IPS DF 6.9 (cell line): ENCODE data around the gene PCAT6.

Experiments
- DNase-seq: peaks from one replicate; pipeline ENCODE4 v3.0.0-alpha.2; 2013; ENCODE audit warnings: low read depth, low spot score
- H3K27ac ChIP-seq: one replicate; pipeline ENCODE4 v1.5.1; 2013; ENCODE audit warnings: low read length, control low read depth
- H3K27me3 ChIP-seq: 2 replicates; pipeline ENCODE4 v1.6.1; 2013; ENCODE audit warnings: mild to moderate bottlenecking, low read length; ENCODE audit not compliant: control insufficient read depth, insufficient read depth
- H3K36me3 ChIP-seq: 2 replicates; pipeline ENCODE4 v1.6.1; 2013; ENCODE audit warnings: low read length; ENCODE audit not compliant: control insufficient read depth, insufficient read depth
- H3K4me1 ChIP-seq: 2 replicates; pipeline ENCODE4 v1.6.1; 2013; ENCODE audit warnings: low read length; ENCODE audit not compliant: control insufficient read depth, insufficient read depth
- H3K4me3 ChIP-seq: 2 replicates; pipeline ENCODE4 v1.5.1; 2013; ENCODE audit warnings: mild to moderate bottlenecking, low read length
- H3K9me3 ChIP-seq: 2 replicates; pipeline ENCODE4 v1.6.1; 2013; ENCODE audit warnings: low read length, inconsistent platforms; ENCODE audit not compliant: control insufficient read depth, insufficient read depth
- WGBS: extraction: QIAGEN DNeasy Blood & Tissue Kit; methylation state at CpG from one replicate; pipeline ENCODE4 v1.1.7; 2013; ENCODE audit warnings: mixed read lengths, missing lambda C conversion rate; ENCODE audit not compliant: insufficient read length, insufficient coverage; 5-methylcytosine and 5-hydroxymethylcytosine counted together

Gene PCAT6

DNA sequence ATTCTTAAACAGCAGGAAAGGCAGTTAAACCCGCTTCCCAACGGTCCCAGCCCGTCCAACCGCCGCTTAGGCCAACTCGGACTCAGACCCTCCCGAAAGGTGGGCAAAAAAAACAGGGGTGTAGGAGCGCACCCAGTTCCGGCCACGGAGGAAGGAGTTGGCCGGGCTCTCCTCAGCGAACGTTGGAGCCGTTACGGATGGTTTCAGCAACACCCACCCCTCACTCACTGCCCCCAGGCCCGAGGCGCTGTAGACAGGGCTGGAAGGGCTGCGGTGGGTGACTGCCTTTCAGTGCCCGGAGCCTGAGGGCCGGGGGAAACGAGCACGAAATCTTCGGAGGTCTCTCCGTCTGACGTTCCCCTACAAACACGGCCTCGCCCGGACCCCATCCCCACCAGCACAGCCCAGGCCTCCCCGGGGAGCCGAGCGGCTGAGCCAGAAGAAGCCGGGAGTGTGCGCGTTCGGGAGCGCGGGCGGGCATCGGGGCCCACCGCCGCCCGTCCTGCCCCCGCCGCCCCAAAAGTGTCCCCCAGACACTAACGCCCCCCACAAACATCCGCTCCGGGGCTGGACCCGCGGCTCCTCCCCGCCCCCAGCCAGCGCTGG lies 3.8 kb upstream of the PCAT6 start:
- Histone ChIP-seq H3K27ac (no peak overlapping the region), H3K4me3 (peak overlapping the region; percentile 97), H3K36me3 (no peaks in the 10 kb centered on the region), H3K9me3 (no peaks in the 10 kb centered on the region), H3K4me1 (peaks cover 1% of the 10 kb centered on the region; the same call in 1 of the 2 replicates), H3K27me3 (no peaks in the 10 kb centered on the region)
- WGBS = no CpG with 5 or more reads among the region's 51 CpGs
- no peak for DNase-seq

GRCh38 chr1:202807451-202807925 lies 3.3 kb upstream of the PCAT6 start:
- Histone ChIP-seq H3K4me3 (peak overlapping the region; percentile 97), H3K4me1 (peaks cover 3% of the 10 kb centered on the region; the same call in 1 of the 2 replicates), H3K27ac (no peak overlapping the region), H3K27me3 (no peaks in the 10 kb centered on the region), H3K36me3 (no peaks in the 10 kb centered on the region), H3K9me3 (no peaks in the 10 kb centered on the region)
- no CpG with 5 or more reads among the region's 45 CpGs for WGBS
- DNase-seq = no peak

DNA sequence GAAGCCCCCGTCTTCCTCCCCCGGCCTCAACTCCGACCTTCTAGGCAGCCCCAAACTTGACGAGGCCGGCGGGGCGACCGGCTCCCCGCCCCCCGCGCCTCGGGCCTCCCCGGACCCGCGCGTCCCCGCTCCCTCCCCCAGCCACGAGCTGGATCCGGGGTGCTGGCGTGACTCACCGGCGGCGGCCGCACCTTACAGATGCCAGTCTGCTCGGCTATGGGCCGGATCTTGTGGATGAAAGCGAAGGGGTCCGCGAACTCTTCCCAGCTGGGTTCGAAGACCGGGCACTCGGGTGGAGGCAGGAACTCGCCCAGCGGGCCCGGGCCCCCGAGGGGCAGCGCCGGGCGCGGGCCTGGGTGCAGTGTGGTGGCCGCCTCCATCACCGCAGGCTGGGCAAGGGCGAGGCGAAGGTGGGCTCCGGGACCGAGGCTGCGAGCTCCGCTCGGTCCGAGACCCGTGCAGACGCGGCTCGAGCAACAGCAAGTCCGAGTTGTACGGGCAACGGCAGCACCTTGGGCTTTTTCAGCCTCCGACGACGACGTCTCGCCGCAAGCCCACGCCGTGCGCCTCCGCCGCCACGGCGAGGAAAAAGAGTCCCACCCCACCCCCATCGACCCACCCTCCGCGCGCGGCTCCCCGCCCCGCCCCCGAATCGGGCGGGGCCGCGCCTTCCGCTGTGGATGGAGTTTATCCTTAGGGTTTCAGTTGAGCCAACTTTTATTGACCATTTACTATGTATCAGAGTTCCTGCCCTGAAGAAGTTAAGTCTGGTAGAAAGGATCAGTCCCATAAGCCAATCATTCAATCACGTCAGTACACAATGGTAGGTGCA lies 2.6 kb upstream of the PCAT6 start, which contains the start of gene KDM5B:
TSS of gene KDM5B (minus strand) at position 496 of the 832 bp plus-strand sequence. CDS start at position 380, 116 bp downstream.
- Histone ChIP-seq H3K36me3 (no peaks in the 10 kb centered on the region), H3K4me1 (peaks cover 7% of the 10 kb centered on the region; the same call in 1 of the 2 replicates), H3K9me3 (no peaks in the 10 kb centered on the region), H3K27ac (no peak within 1 kb of the TSS), H3K4me3 (peak within 1 kb of the TSS; percentile 97), H3K27me3 (no peaks in the 10 kb centered on the region)
- WGBS = no CpG with 5 or more reads among the region's 84 CpGs
- DNase-seq = peak; percentile 70

GRCh38 chr1:202809597-202810159 lies 1.1 kb upstream of the PCAT6 start:
- Histone ChIP-seq H3K36me3 (no peaks in the 10 kb centered on the region), H3K4me1 (peaks cover 7% of the 10 kb centered on the region; the same call in 1 of the 2 replicates), H3K4me3 (no peak overlapping the region), H3K27me3 (no peaks in the 10 kb centered on the region), H3K27ac (no peak overlapping the region), H3K9me3 (no peaks in the 10 kb centered on the region)
- no CpG with 5 or more reads among the region's 15 CpGs for WGBS
- DNase-seq = no peak

- H3K4me1 ChIP-seq = peaks cover 7% of the 10 kb centered on the region; the same call in 1 of the 2 replicates
- no peaks in the 10 kb centered on the region for H3K9me3 ChIP-seq
- H3K27me3 ChIP-seq = no peaks in the 10 kb centered on the region
- H3K27ac ChIP-seq = no peak overlapping the region
- no CpG with 5 or more reads among the region's 13 CpGs for WGBS
- no peaks in the 10 kb centered on the region for H3K36me3 ChIP-seq
- peak overlapping the region; percentile 20; the same call in 1 of the 2 replicates for H3K4me3 ChIP-seq
- no peak for DNase-seq
Observed at GRCh38 chr1:202810193-202810614, 550 bp upstream of the PCAT6 start.

- H3K27me3 ChIP-seq = no peaks in the 10 kb centered on the region
- no peak for DNase-seq
- H3K36me3 ChIP-seq = no peaks in the 10 kb centered on the region
- no CpG with 5 or more reads among the region's 43 CpGs for WGBS
- H3K4me1 ChIP-seq = peaks cover 7% of the 10 kb centered on the region; the same call in 1 of the 2 replicates
- H3K9me3 ChIP-seq = no peaks in the 10 kb centered on the region
- no peak overlapping the region for H3K27ac ChIP-seq
- peak overlapping the region; percentile 52; the same call in 1 of the 2 replicates for H3K4me3 ChIP-seq
Observed at GRCh38 chr1:202811296-202812175, 782 bp downstream of the PCAT6 start.

- Histone ChIP-seq H3K9me3 (no peaks in the 10 kb centered on the region), H3K27me3 (no peaks in the 10 kb centered on the region), H3K4me1 (peaks cover 7% of the 10 kb centered on the region; the same call in 1 of the 2 replicates), H3K36me3 (no peaks in the 10 kb centered on the region), H3K4me3 (no peak overlapping the region; the same call in 1 of the 2 replicates), H3K27ac (no peak overlapping the region)
- DNase-seq = no peak
- no CpG with 5 or more reads among the region's 9 CpGs for WGBS
Observed at GRCh38 chr1:202812176-202813026, 1.6 kb downstream of the PCAT6 start.

DNA sequence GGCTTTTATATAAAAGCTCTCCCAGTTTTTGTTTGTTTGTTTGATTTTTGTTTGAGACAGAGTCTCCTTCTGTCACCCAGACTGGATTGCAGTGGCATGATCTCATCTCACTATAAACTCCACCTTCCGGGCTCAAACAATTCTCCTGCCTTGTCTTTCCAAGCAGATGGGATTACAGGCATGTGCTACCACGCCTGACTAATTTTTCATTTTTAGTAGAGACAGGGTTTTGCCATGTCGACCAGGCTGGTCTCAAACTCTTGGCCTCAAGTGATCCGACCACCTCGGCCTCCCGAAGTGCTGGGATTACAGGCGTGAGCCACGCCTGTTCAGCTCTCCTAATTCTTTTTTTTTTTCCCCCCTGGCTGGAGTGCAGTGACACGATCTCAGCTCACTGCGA lies 4.4 kb downstream of the PCAT6 start:
- no CpG with 5 or more reads among the region's 10 CpGs for WGBS
- no peaks in the 10 kb centered on the region for H3K27me3 ChIP-seq
- no peak for DNase-seq
- no peaks in the 10 kb centered on the region for H3K9me3 ChIP-seq
- peaks cover 6% of the 10 kb centered on the region; the same call in 1 of the 2 replicates for H3K4me1 ChIP-seq
- no peaks in the 10 kb centered on the region for H3K36me3 ChIP-seq
- H3K4me3 ChIP-seq = no peak overlapping the region
- no peak overlapping the region for H3K27ac ChIP-seq

- no peak for DNase-seq
- WGBS = no CpG with 5 or more reads among the region's 1 CpG
- H3K27me3 ChIP-seq = no peaks in the 10 kb centered on the region
- H3K4me3 ChIP-seq = no peak overlapping the region
- H3K4me1 ChIP-seq = no peaks in the 10 kb centered on the region
- H3K27ac ChIP-seq = no peak overlapping the region
- H3K9me3 ChIP-seq = no peaks in the 10 kb centered on the region
- no peaks in the 10 kb centered on the region for H3K36me3 ChIP-seq
Observed at GRCh38 chr1:202818819-202819218, 8.1 kb downstream of the PCAT6 start.
